Muscle of arm (tissue), 12 donors: Measurements from ENCODE around the gene ARL6IP5. TPM values are rescaled to one million over a fixed set of nuclear protein-coding genes. Genes with fewer than 3 reads are reported as not detected.

Experiments
- DNase-seq: peaks from one replicate; pipeline ENCODE4 v3.0.0-alpha.2; 2013
- polyA plus RNA-seq, 12 donors: library from polyadenylated mRNA; unstranded; fragments of 120-200 nt; gene quantifications; one replicate each; pipeline ENCODE4 v1.2.1, GENCODE V29; 2013; ENCODE audit not compliant: insufficient read length in 12 of 12

Gene ARL6IP5
- polyA plus RNA-seq, 12 donors, result 75.8 to 167 (median 137) TPM; not detected in 1

DNA sequence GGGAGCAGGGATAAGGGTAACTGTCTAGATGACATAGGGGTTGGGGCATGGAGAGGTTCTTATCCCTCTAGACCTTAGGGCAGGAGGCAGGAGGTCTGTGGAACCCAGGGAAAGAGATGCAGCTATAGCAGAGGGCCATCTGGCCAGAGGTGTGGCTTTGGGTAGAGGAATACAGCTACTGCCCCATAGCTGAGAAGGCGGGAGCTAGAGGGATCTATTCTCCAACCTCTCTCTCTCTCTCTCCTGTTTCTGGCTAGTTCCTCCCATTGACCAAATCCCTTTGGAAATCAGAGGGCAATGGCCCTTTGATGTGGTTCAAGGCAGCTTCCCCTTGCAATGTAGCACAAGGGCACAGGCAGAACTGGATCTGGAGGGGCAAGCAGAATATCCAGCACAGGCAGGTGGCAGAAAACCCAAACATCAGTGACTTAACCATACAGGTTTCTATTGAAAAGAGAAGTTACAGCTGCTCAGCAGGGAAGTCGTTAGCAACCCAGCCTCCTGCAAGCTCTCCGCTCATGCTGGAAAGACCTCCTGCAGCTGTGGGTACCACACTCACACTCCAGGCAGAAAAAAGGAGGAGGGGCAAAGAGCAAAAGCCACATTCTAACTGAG, 60.0 kb downstream of the ARL6IP5 start:
- DNase-seq, result no peak

DNA sequence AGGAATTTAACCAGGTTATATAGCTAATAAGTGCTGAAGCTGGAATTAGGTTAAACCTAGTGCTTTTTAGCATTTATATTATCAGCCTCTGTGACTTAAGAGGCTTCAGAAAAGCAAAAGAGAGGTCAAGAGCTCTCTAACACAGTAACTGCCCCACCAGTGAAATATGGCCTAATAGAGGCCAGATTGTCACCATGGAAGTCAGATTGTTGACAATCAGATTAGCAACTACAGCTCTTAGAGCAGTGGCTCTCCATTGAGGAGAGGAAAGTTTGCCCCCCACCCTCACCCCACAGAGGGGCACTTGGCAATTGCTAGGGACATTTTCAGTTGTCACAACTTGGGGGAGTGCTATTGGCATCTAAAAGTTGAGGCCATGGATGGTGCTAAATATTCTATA, 61.0 kb downstream of the ARL6IP5 start:
- DNase-seq, result no peak

GRCh38 chr3:69149586-69149985, 64.8 kb downstream of the ARL6IP5 start:
- no peak for DNase-seq

Other genes starting within 250 kb of the ARL6IP5 start
- 1 to 10 TPM in 3 of 12 donors, under 1 TPM in 7, not detected in 2; 0.23 to 2.2 (median 0.96) TPM for gene TAFA4, start 152.4 kb upstream of the ARL6IP5 start, polyA plus RNA-seq
- 10 to 100 TPM in 11 of 12 donors, not detected in 1; 15.4 to 30.1 (median 20.2) TPM for gene EOGT, start 71.3 kb upstream of the ARL6IP5 start, polyA plus RNA-seq
- 10 to 100 TPM in 11 of 12 donors, not detected in 1; 23.8 to 36.7 (median 28.0) TPM for gene TMF1, start 32.6 kb upstream of the ARL6IP5 start, polyA plus RNA-seq
- 10 to 100 TPM in 11 of 12 donors, not detected in 1; 37.4 to 71.6 (median 54.2) TPM for gene UBA3, start 4.6 kb upstream of the ARL6IP5 start, polyA plus RNA-seq
- gene LMOD3, start 37.7 kb downstream of the ARL6IP5 start, polyA plus RNA-seq, result 100 to 1,000 TPM in 9 of 12 donors, 10 to 100 TPM in 2, not detected in 1; 79.6 to 211 (median 176) TPM